RCC 7860 (cell line): Measurements from ENCODE around the gene CPM.
"Not testable (repeated sequence)": the region's sequence is repeated elsewhere in the genome, so short reads cannot be mapped to it uniquely, and the experiment has no call there.

ENCODE experiments used
- DNase-seq: peaks from one replicate; pipeline ENCODE4 v3.0.0-alpha.2; 2015; ENCODE audit warnings: low spot score
- FAIRE-seq: peaks from 2 replicates; lab custom pipeline; 2012; peaks lifted over from hg19 to GRCh38; lab: Jason Lieb, UNC

The CPM gene

GRCh38 chr12:68833508-68833907 lies 99.5 kb downstream of the CPM start:
- FAIRE-seq: no peak
- DNase-seq: no peak

- DNase-seq (no peak), FAIRE-seq (no peak)
These were observed 100.5 kb downstream of the CPM start for GRCh38 chr12:68832504-68832867.

GRCh38 chr12:68831751-68832503 lies 101.0 kb downstream of the CPM start:
- DNase-seq (no peak), FAIRE-seq (no peak)

- FAIRE-seq: no peak
- no peak for DNase-seq
These were observed 101.7 kb downstream of the CPM start for GRCh38 chr12:68831272-68831671.

GRCh38 chr12:68828672-68829068 lies 104.3 kb downstream of the CPM start:
- no peak for DNase-seq

GRCh38 chr12:68827895-68828671 lies 104.9 kb downstream of the CPM start:
- DNase-seq (no peak), FAIRE-seq (no peak)

More at GRCh38 chr12:68828672-68829068, 104.3 kb downstream of the CPM start:
- FAIRE-seq: no peak

- FAIRE-seq: no peak
- DNase-seq: no peak
These were observed 107.3 kb downstream of the CPM start for GRCh38 chr12:68825569-68826217.

- FAIRE-seq (no peak), DNase-seq (no peak)
These were observed 108.2 kb downstream of the CPM start for GRCh38 chr12:68824597-68825250.

- FAIRE-seq: no peak
- no peak for DNase-seq
These were observed 108.8 kb downstream of the CPM start for GRCh38 chr12:68824131-68824530.

GRCh38 chr12:68823696-68824095 lies 109.3 kb downstream of the CPM start:
- no peak for FAIRE-seq

GRCh38 chr12:68821357-68822188 lies 111.4 kb downstream of the CPM start:
- DNase-seq: no peak
- no peak for FAIRE-seq

More at GRCh38 chr12:68823696-68824095, 109.3 kb downstream of the CPM start:
- no peak for DNase-seq

GRCh38 chr12:68819481-68819880 lies 113.5 kb downstream of the CPM start:
- not testable (repeated sequence) for DNase-seq, FAIRE-seq

- no peak for DNase-seq
- no peak for FAIRE-seq
These were observed 116.8 kb downstream of the CPM start for GRCh38 chr12:68815928-68816800.

GRCh38 chr12:68815232-68815927 lies 117.6 kb downstream of the CPM start:
- no peak for DNase-seq
- no peak for FAIRE-seq

GRCh38 chr12:68814490-68815231 lies 118.3 kb downstream of the CPM start:
- no peak for DNase-seq
- no peak for FAIRE-seq

- no peak for DNase-seq
- no peak for FAIRE-seq
These were observed 119.8 kb downstream of the CPM start for GRCh38 chr12:68813242-68813593.

GRCh38 chr12:68812553-68813241 lies 120.3 kb downstream of the CPM start:
- FAIRE-seq: no peak

More at GRCh38 chr12:68812553-68813241, 120.3 kb downstream of the CPM start:
- no peak for DNase-seq
